ENCODE measurements around the gene GPAT3.

DNA sequence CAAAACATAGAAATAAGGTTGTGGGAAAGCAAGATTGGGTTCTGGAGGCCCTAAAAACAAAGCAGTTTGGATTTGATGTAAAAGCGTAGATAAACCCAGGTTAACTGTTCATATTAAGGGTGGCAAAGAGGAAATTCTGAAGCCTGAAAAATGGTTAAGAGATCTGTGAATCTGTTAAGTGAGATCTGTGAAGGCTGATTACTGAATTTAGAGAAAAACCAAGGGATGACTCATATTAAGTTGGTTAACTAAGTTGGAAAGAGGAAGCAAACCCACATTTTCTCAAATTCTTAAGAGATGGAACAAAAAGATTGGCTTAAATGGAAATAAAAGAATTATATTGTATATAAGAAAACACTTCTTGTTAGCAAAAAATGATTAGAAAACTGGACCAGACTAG, 22.8 kb downstream of the GPAT3 start:
- TF ChIP-seq, protein P1, sequence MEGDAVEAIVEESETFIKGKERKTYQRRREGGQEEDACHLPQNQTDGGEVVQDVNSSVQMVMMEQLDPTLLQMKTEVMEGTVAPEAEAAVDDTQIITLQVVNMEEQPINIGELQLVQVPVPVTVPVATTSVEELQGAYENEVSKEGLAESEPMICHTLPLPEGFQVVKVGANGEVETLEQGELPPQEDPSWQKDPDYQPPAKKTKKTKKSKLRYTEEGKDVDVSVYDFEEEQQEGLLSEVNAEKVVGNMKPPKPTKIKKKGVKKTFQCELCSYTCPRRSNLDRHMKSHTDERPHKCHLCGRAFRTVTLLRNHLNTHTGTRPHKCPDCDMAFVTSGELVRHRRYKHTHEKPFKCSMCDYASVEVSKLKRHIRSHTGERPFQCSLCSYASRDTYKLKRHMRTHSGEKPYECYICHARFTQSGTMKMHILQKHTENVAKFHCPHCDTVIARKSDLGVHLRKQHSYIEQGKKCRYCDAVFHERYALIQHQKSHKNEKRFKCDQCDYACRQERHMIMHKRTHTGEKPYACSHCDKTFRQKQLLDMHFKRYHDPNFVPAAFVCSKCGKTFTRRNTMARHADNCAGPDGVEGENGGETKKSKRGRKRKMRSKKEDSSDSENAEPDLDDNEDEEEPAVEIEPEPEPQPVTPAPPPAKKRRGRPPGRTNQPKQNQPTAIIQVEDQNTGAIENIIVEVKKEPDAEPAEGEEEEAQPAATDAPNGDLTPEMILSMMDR (IDR thresholded peaks at IDR 0.05; ENCODE audit: low read depth, low read length): no peak
- no peak for TF ChIP-seq POLR2A (IDR thresholded peaks at IDR 0.05; ENCODE audit: extremely low read depth, insufficient read length)
- TF ChIP-seq, protein P2, sequence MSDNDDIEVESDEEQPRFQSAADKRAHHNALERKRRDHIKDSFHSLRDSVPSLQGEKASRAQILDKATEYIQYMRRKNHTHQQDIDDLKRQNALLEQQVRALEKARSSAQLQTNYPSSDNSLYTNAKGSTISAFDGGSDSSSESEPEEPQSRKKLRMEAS (IDR thresholded peaks at IDR 0.05; ENCODE audit: low read depth, low read length): no peak

Measured in NB4 (cell line).